Heart left ventricle (tissue), 16 donors: Measurements from ENCODE around the gene LRMDA. TPM values are rescaled to one million over a fixed set of nuclear protein-coding genes. Genes with fewer than 3 reads are reported as not detected.

ENCODE experiments used
- ATAC-seq, 4 donors: fragments of 200-7000 bp; cut with Tn5 transposase; one replicate each; pipeline ENCODE4 v1.9.1; 2020 to 2022; ENCODE audit warnings: moderate library complexity in 4 of 4, mild to moderate bottlenecking in 3 of 4, moderate number of reproducible peaks in 1 of 4
- DNase-seq, 5 donors: peaks; one replicate each; pipeline ENCODE4 v3.0.0-alpha.2; 2020
- H3K27ac ChIP-seq, 12 donors: fragments of 200-600 bp; sonication (generic) in 4 of 12; one replicate each; pipeline versions ENCODE4 v1.5.0 to v1.8.0; 2016 to 2022; ENCODE audit warnings: mild to moderate bottlenecking in 2 of 12
- H3K27me3 ChIP-seq, 9 donors: fragments of 200-600 bp; sonication (generic) in 2 of 9; one replicate each; pipeline versions ENCODE4 v1.5.1 to v1.8.0; 2016 to 2022; ENCODE audit warnings: mild to moderate bottlenecking in 3 of 9
- H3K36me3 ChIP-seq, 9 donors: fragments of 200-600 bp; sonication (generic) in 2 of 9; one replicate each; pipeline versions ENCODE4 v1.5.0 to v1.8.0; 2018 to 2022; ENCODE audit warnings: mild to moderate bottlenecking in 2 of 9
- H3K4me1 ChIP-seq, 12 donors: fragments of 200-600 bp; sonication (generic) in 4 of 12; one replicate each; pipeline versions ENCODE4 v1.5.0 to v1.8.0; 2016 to 2022; ENCODE audit warnings: mild to moderate bottlenecking in 3 of 12
- H3K4me3 ChIP-seq, 12 donors: fragments of 200-600 bp; sonication (generic) in 4 of 12; one replicate each; pipeline versions ENCODE4 v1.5.0 to v1.8.0; 2017 to 2022; ENCODE audit warnings: mild to moderate bottlenecking in 9 of 12, moderate library complexity in 4 of 12
- H3K9me3 ChIP-seq, 12 donors: fragments of 200-600 bp; sonication (generic) in 4 of 12; one replicate each; pipeline versions ENCODE4 v1.5.0 to v1.8.0; 2016 to 2022; ENCODE audit warnings: mild to moderate bottlenecking in 1 of 12
- CTCF ChIP-seq, 12 donors: fragments of 200-600 bp; sonication (generic) in 4 of 12; IDR thresholded peaks; one replicate each; pipeline versions ENCODE4 v1.5.0 to v1.8.0; 2018 to 2022; ENCODE audit warnings: antibody characterized with exemption in 12 of 12, mild to moderate bottlenecking in 5 of 12
- POLR2A ChIP-seq, 2 donors: fragments of 450-650 bp; IDR thresholded peaks; one replicate each; pipeline ENCODE4 v1.6.1; 2017; ENCODE audit warnings: antibody characterized with exemption in 2 of 2, mild to moderate bottlenecking in 2 of 2, moderate library complexity in 2 of 2
- WGBS, 4 donors: extraction: QIAGEN DNeasy Blood & Tissue Kit in 2 of 4; methylation state at CpG; one replicate each; pipeline versions ENCODE4 v1.1.5 to v1.1.7; 2013 to 2018; 5-methylcytosine and 5-hydroxymethylcytosine counted together
- intact Hi-C, 10 donors: fragments of 100-400 bp; cut with DNase I; formaldehyde crosslinking; loops; one replicate each; pipeline versions ENCODE4 v1.11.1 to v1.14.2; 2022
- polyA plus RNA-seq, 2 donors: library from polyadenylated mRNA; stranded (reverse); fragments of 200-250 nt; gene quantifications; one replicate each; pipeline ENCODE4 v1.2.3, GENCODE V29; 2013
- total RNA-seq, 9 donors: library from RNA; depleted of rRNA in 2 of 9; stranded (reverse); fragments of >200 nt in 2 of 9; fragmentation: NEBNext Ultra II Directional in 3 of 9; extraction: Animal tissue kit (Norgen Biotek cat#: 25700) in 3 of 9; gene quantifications; one replicate each; pipeline versions ENCODE4 v1.1.0 to v1.2.4, GENCODE V29; 2016 to 2023
- donor health status: ischemic (EF 13 %, LVEDD 7.1; RV severe dilation, severe dysfunction).
- donor health status: healthy with polysubstance abuse.
- donor health status: DM: no; HTN: yes; CAD: no.
- donor health status: DM: no; HTN: no; CAD: no.
- donor health status: ischemic (EF 25% LVEDD 6.9; RV normal size, moderate dysfunction).
- donor health status: ischemic (EF 25% LVEDD 5.7; RV mildly dilated, moderate dysfunction).
- donor health status: healthy.
- donor health status: DM: yes; HTN: yes; CAD: no.
- donor health status: ischemic (EF 35%, LVEDD 5.7; RV mildly dilated, moderate dysfunction).
- donor health status: nonischemic (EF 11% LVEDD 7.7; RV severe dilation, severe dysfunction).
- donor health status: DM: yes; HTN: yes; CAD: no.
- donor health status: PGD.
- donor health status: ischemic (EF 29% LVEDD 5.4; RV normal size, mild dysfunction).
- donor health status: nonischemic (EF 23%, LVEDD 6.1; RV moderate dilation, normal function).

Gene LRMDA
- total and polyA plus RNA-seq, 11 donors = 2.4 to 34.4 (median 14.9) TPM

GRCh38 chr10:76252733-76253132 lies 821.3 kb downstream of the LRMDA start:
- Histone ChIP-seq H3K36me3 (no peaks in the 10 kb centered on the region), H3K4me1 (peaks cover 0 to 3% (median 0%) of the 10 kb centered on the region in 12 donors), H3K27me3 (no peaks in the 10 kb centered on the region), H3K27ac (peak overlapping the region in 1 of 12 donors; percentile 52), H3K4me3 (no peak overlapping the region), H3K9me3 (no peaks in the 10 kb centered on the region)
- 82 to 88% (median 87%) methylated on average over 7 of the region's 7 CpGs for WGBS, 4 donors
- DNase-seq (no peak), ATAC-seq (no peak)
- intact Hi-C loops = no loop called here
- TF ChIP-seq CTCF (IDR thresholded peaks at IDR 0.05) (no peak), POLR2A (IDR thresholded peaks at IDR 0.05) (no peak)

GRCh38 chr10:76255241-76255640 lies 823.8 kb downstream of the LRMDA start:
- no peak overlapping the region for H3K27ac ChIP-seq
- peaks cover 0 to 3% (median 0%) of the 10 kb centered on the region in 12 donors for H3K4me1 ChIP-seq
- intact Hi-C loops = no loop called here
- peaks cover 0 to 18% (median 9%) of the 10 kb centered on the region in 12 donors for H3K9me3 ChIP-seq
- no peak for DNase-seq
- no peaks in the 10 kb centered on the region for H3K27me3 ChIP-seq
- TF ChIP-seq CTCF (IDR thresholded peaks at IDR 0.05) = no peak
- H3K4me3 ChIP-seq = no peak overlapping the region
- no peak for ATAC-seq
- no peaks in the 10 kb centered on the region for H3K36me3 ChIP-seq
- 95 to 100% (median 99%) methylated on average over 1 of the region's 1 CpG for WGBS, 4 donors

DNA sequence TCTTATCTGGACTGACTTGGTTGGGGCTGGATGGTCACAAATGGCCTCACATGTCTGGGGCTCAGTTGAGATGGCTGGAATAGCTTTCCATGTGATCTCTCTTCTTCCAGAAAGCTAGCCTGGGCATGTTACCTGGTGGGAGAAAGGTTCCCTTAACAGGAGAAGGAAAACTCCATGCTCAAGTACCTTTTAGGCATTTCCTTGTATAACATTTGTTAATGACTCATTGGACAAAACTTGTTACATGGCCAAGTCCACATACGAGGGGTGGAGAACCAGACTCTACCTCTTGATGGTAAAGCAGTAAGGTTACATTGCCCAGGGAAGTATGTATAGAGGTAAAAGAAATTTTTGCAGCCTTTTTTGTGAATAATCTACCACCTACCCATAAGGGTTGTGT lies 826.4 kb downstream of the LRMDA start:
- Histone ChIP-seq H3K4me1 (no peaks in the 10 kb centered on the region), H3K9me3 (peaks cover 0 to 29% (median 15%) of the 10 kb centered on the region in 12 donors), H3K4me3 (no peak overlapping the region), H3K27ac (no peak overlapping the region), H3K27me3 (no peaks in the 10 kb centered on the region), H3K36me3 (peaks cover 0 to 3% (median 0%) of the 10 kb centered on the region in 9 donors)
- no peak for DNase-seq
- no peak for ATAC-seq
- intact Hi-C loops = no loop called here
- WGBS, 4 donors = 81 to 94% (median 88%) methylated on average over 1 of the region's 1 CpG
- TF ChIP-seq POLR2A (IDR thresholded peaks at IDR 0.05) (no peak), CTCF (IDR thresholded peaks at IDR 0.05) (no peak)

- DNase-seq = no peak
- no peaks in the 10 kb centered on the region for H3K27me3 ChIP-seq
- no peak for TF ChIP-seq CTCF (IDR thresholded peaks at IDR 0.05)
- no peak for TF ChIP-seq POLR2A (IDR thresholded peaks at IDR 0.05)
Observed at GRCh38 chr10:76265441-76266113, 834.2 kb downstream of the LRMDA start.

More at GRCh38 chr10:76265441-76266113, 834.2 kb downstream of the LRMDA start:
- no peaks in the 10 kb centered on the region for H3K4me1 ChIP-seq
- no peak overlapping the region for H3K4me3 ChIP-seq
- peaks cover 0 to 8% (median 2%) of the 10 kb centered on the region in 12 donors for H3K9me3 ChIP-seq
- no peak overlapping the region for H3K27ac ChIP-seq
- intact Hi-C loops = no loop called here
- WGBS, 4 donors = 54 to 68% (median 59%) methylated on average over 4 of the region's 4 CpGs
- H3K36me3 ChIP-seq = no peaks in the 10 kb centered on the region
- no peak for ATAC-seq
